GM12878 (cell line): Measurements from ENCODE around the gene IPO5. TPM values are rescaled to one million over a fixed set of nuclear protein-coding genes. Genes with fewer than 3 reads are reported as not detected.

Source experiments
- ATAC-seq: fragments of 200-7000 bp; cut with Tn5 transposase; 3 replicates; pipeline ENCODE4 v1.9.1; 2020; ENCODE audit warnings: mild to moderate bottlenecking, moderate library complexity
- BruUV-seq: library from RNA; stranded (reverse); fragments of 400-500 nt; replicated peaks from 2 replicates; lab custom pipeline; 2021; lab: Mats Ljungman, UMichigan
- CTCF ChIA-PET: fragments of 300-600 bp; sonication (Branson Sonifier 250); formaldehyde crosslinking; extraction: SDS; loops from one replicate; lab custom pipeline; 2021; ENCODE audit warnings: inconsistent platforms; lab: Yijun Ruan, JAX
- POLR2A ChIA-PET: fragments of 350-600 bp; formaldehyde crosslinking; extraction: SDS; loops from one replicate; lab custom pipeline; 2021; ENCODE audit warnings: inconsistent platforms; lab: Charles Lee
- RAD21 ChIA-PET: fragments of 300-600 bp; sonication (Branson Sonifier 250); formaldehyde crosslinking; loops from one replicate; lab custom pipeline; 2023; ENCODE audit warnings: antibody characterized with exemption; ENCODE audit not compliant: unreplicated experiment; lab: Charles Lee
- SMC1A ChIA-PET: fragments of 300-600 bp; sonication (Branson Sonifier 250); formaldehyde crosslinking; loops from one replicate; lab custom pipeline; 2023; ENCODE audit not compliant: unreplicated experiment, uncharacterized antibody; lab: Charles Lee
- DNase-seq: peaks from one replicate; pipeline ENCODE4 v3.0.0-alpha.2; 2011; ENCODE audit warnings: low read depth, low spot score
- FAIRE-seq: peaks from 3 replicates; lab custom pipeline; 2011; peaks lifted over from hg19 to GRCh38; lab: Jason Lieb, UNC
- H2AFZ ChIP-seq: 2 replicates; pipeline ENCODE4 v1.6.0; 2011; ENCODE audit warnings: low read depth, low read length, control low read depth; ENCODE audit not compliant: control insufficient read depth
- H3K27ac ChIP-seq: 2 replicates; pipeline ENCODE4 v1.5.1; 2011; ENCODE audit warnings: control low read depth; ENCODE audit not compliant: control insufficient read depth, insufficient read depth
- H3K27me3 ChIP-seq, 2 experiments: replicated peaks in 1 of 2; 2 replicates each; pipeline versions ENCODE4 v1.6.0 to v1.6.1; 2011; ENCODE audit warnings: low read length in 1 of 2; ENCODE audit not compliant: control insufficient read depth in 2 of 2, insufficient read depth in 2 of 2
- H3K36me3 ChIP-seq, 2 experiments: 2 replicates each; pipeline ENCODE4 v1.5.1; 2011; ENCODE audit warnings: low read length in 1 of 2; ENCODE audit not compliant: control insufficient read depth in 2 of 2, insufficient read depth in 2 of 2
- H3K4me1 ChIP-seq: 2 replicates; pipeline ENCODE4 v1.6.1; 2011; ENCODE audit warnings: mild to moderate bottlenecking, low read length, moderate library complexity, mixed read lengths; ENCODE audit not compliant: control insufficient read depth, insufficient read depth
- H3K4me2 ChIP-seq: 2 replicates; pipeline ENCODE4 v1.6.0; 2011; ENCODE audit warnings: control low read depth; ENCODE audit not compliant: control insufficient read depth, insufficient read depth
- H3K4me3 ChIP-seq: fragments of 200-600 bp; sonication (generic); 2 replicates; pipeline ENCODE4 v1.5.1; 2016
- H3K79me2 ChIP-seq: 2 replicates; pipeline ENCODE4 v1.6.0; 2011; ENCODE audit warnings: low read length; ENCODE audit not compliant: control insufficient read depth, insufficient read depth
- H3K9ac ChIP-seq: 2 replicates; pipeline ENCODE4 v1.8.0; 2011; ENCODE audit warnings: low read length, control low read depth, mixed read lengths; ENCODE audit not compliant: control insufficient read depth, insufficient read depth
- H3K9me3 ChIP-seq: replicated peaks from 3 replicates; pipeline ENCODE4 v1.5.1; 2011; ENCODE audit warnings: mild to moderate bottlenecking, low read length; ENCODE audit not compliant: control insufficient read depth, insufficient read depth
- H4K20me1 ChIP-seq: 2 replicates; pipeline ENCODE4 v1.6.0; 2011; ENCODE audit not compliant: control insufficient read depth, insufficient read depth
- CHD1 ChIP-seq: IDR thresholded peaks from 2 replicates; pipeline ENCODE4 v1.6.1; 2012; ENCODE audit warnings: low read depth, low read length, improper control_type of control experiment
- CREB1 ChIP-seq: IDR thresholded peaks from 2 replicates; pipeline ENCODE4 v1.6.1; 2012; ENCODE audit warnings: low read depth, mild to moderate bottlenecking, inconsistent platforms
- DPF2 ChIP-seq: fragments of 450-650 bp; IDR thresholded peaks from 2 replicates; pipeline ENCODE4 v1.6.1; 2017; ENCODE audit warnings: mild to moderate bottlenecking
- EED ChIP-seq: sonication (generic); IDR thresholded peaks from 2 replicates; pipeline ENCODE4 v1.6.1; 2016; ENCODE audit warnings: antibody characterized with exemption, low read depth
- FOXM1 ChIP-seq: IDR thresholded peaks from 2 replicates; pipeline ENCODE4 v1.6.1; 2012; ENCODE audit warnings: low read depth, mild to moderate bottlenecking, inconsistent platforms, low read length, moderate library complexity
- KLF5 ChIP-seq: fragments of 450-650 bp; IDR thresholded peaks from 2 replicates; pipeline ENCODE4 v1.6.1; 2014; ENCODE audit warnings: mild to moderate bottlenecking; ENCODE audit not compliant: partially characterized antibody
- NR2C1 ChIP-seq: fragments of 450-650 bp; IDR thresholded peaks from 2 replicates; pipeline ENCODE4 v1.6.1; 2017; ENCODE audit warnings: antibody characterized with exemption, mild to moderate bottlenecking, moderate library complexity
- POLR2A ChIP-seq: IDR thresholded peaks from 2 replicates; pipeline ENCODE4 v1.6.1; 2011; ENCODE audit warnings: low read depth, mild to moderate bottlenecking, low read length
- RCOR1 ChIP-seq: conservative IDR thresholded peaks from 2 replicates; pipeline ENCODE4 v1.6.1; 2012; ENCODE audit warnings: low read depth, low read length, improper control_type of control experiment
- SREBF2 ChIP-seq: IDR thresholded peaks from 2 replicates; pipeline ENCODE4 v1.6.1; 2012; ENCODE audit warnings: mild to moderate bottlenecking, low read length
- SUZ12 ChIP-seq: fragments of 200-600 bp; sonication (generic); IDR thresholded peaks from one replicate; pipeline ENCODE4 v1.6.1; 2018; ENCODE audit warnings: antibody characterized with exemption, mild to moderate bottlenecking; ENCODE audit not compliant: unreplicated experiment
- YBX1 ChIP-seq: fragments of 450-650 bp; IDR thresholded peaks from 2 replicates; pipeline ENCODE4 v1.6.1; 2016; ENCODE audit warnings: antibody characterized with exemption
- WGBS: methylation state at CpG from one replicate; pipeline ENCODE4 v1.1.6; 2016; ENCODE audit warnings: low lambda C conversion rate; ENCODE audit not compliant: insufficient replicate concordance, insufficient coverage; ENCODE audit errors: missing lambda C conversion rate; 5-methylcytosine and 5-hydroxymethylcytosine counted together
- in situ Hi-C: fragments of 300-500 bp; cut with MboI; formaldehyde crosslinking; loops from 9 replicates; pipeline ENCODE4 v1.14.3; 2018; ENCODE audit warnings: mixed read lengths
- intact Hi-C: fragments of 100-400 bp; cut with micrococcal nuclease; formaldehyde crosslinking; loops from one replicate; pipeline ENCODE4 v1.14.2; 2022; ENCODE audit not compliant: unreplicated experiment
- polyA plus RNA-seq, 11 experiments: library from polyadenylated mRNA; depleted of rRNA in 4 of 11; unstranded in 6 of 11; stranded (reverse) in 5 of 11; fragments of >200 nt; fragmentation: Nextera tagmentation in 4 of 11; fragmentation: Illumina TruSeq in 1 of 11; extraction: Ambion mirVana in 4 of 11; extraction: Trizol in 1 of 11; gene quantifications; 1 replicate in 1 of 11; 2 replicates in 10 of 11; pipeline versions ENCODE4 v1.2.1 to v1.2.3, GENCODE V29; 2011 to 2016; ENCODE audit warnings: inconsistent platforms in 2 of 11, missing spikeins in 2 of 11, low read depth in 1 of 11
- total RNA-seq, 4 experiments: library from RNA; depleted of rRNA in 3 of 4; stranded (reverse); fragments of >200 nt in 3 of 4; fragmentation: Illumina TruSeq in 1 of 4; extraction: Trizol in 1 of 4; gene quantifications; 2 replicates each; pipeline versions ENCODE4 v1.2.1 to v1.2.3, GENCODE V29; 2013 to 2021
- TF ChIP-seq, protein P1 (sequence below): IDR thresholded peaks from 2 replicates; pipeline ENCODE4 v1.6.1; 2012; ENCODE audit warnings: mild to moderate bottlenecking, low read depth, low read length
- TF ChIP-seq, protein P2 (sequence below): IDR thresholded peaks from 2 replicates; pipeline ENCODE4 v1.6.1; 2011; ENCODE audit warnings: mild to moderate bottlenecking, low read depth, low read length, moderate library complexity; ENCODE audit not compliant: insufficient replicate concordance
- TF ChIP-seq, protein P3 (sequence below): fragments of 450-650 bp; IDR thresholded peaks from 2 replicates; pipeline ENCODE4 v1.6.1; 2017; ENCODE audit warnings: mild to moderate bottlenecking, moderate library complexity
- TF ChIP-seq, protein P4 (sequence below): fragments of 150-350 bp; IDR thresholded peaks from 2 replicates; pipeline ENCODE4 v1.6.1; 2014; ENCODE audit warnings: mild to moderate bottlenecking, low read depth, low read length

IPO5 gene
- total and polyA plus RNA-seq, 10 of the 15 experiments (the other 5 are each of a cell fraction or from before 2014, with no cell fraction given): 45.7 to 196 (median 134) TPM

DNA sequence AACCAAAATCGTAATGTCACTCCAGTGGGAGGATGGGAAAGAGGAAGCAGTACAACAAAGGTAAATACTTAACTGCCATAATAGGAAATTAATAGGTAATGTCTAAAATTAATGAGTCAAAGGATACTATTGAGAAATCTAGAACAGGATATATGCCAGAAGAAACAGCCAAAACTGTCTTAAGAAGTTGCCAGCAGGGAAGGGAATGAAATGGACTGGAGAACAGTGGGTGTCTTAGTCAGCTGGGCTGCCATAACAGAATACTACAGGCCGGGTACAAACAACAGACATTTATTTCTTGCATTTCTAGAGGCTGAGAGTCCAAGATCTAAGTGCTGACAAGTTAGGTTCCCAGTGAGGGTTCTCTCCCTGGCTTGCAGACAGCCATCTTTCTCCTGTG lies 40.3 kb upstream of the IPO5 start:
- no peaks in the 10 kb centered on the region; the same call in 2 of the 3 replicates for H3K9me3 ChIP-seq
- ChIA-PET POLR2A (no interaction called here), SMC1A (no interaction called here), RAD21 (interaction anchor here (0.6 kb wide), 1 partner anchor 42 kb away, joined by 3 read pairs; no protein-coding TSS in a partner anchor), CTCF (interaction anchor here (0.6 to 3.4 kb wide), 2 partner anchors 37 to 57 kb away, joined by 3 to 24 read pairs; no protein-coding TSS in a partner anchor)
- H3K9ac ChIP-seq: no peak overlapping the region
- no peak overlapping the region for H3K4me3 ChIP-seq
- H3K27ac ChIP-seq: no peak overlapping the region
- FAIRE-seq: no peak
- no peaks in the 10 kb centered on the region for H3K79me2 ChIP-seq
- BruUV-seq: no TSS peak
- WGBS: 0% methylated on average over 2 of the region's 2 CpGs
- H4K20me1 ChIP-seq: no peaks in the 10 kb centered on the region
- H3K4me2 ChIP-seq: no peak overlapping the region
- no peaks in the 10 kb centered on the region for H3K36me3 ChIP-seq
- no peak for ATAC-seq
- TF ChIP-seq RCOR1: no peak
- TF ChIP-seq SREBF2: no peak
- TF ChIP-seq, protein P1, sequence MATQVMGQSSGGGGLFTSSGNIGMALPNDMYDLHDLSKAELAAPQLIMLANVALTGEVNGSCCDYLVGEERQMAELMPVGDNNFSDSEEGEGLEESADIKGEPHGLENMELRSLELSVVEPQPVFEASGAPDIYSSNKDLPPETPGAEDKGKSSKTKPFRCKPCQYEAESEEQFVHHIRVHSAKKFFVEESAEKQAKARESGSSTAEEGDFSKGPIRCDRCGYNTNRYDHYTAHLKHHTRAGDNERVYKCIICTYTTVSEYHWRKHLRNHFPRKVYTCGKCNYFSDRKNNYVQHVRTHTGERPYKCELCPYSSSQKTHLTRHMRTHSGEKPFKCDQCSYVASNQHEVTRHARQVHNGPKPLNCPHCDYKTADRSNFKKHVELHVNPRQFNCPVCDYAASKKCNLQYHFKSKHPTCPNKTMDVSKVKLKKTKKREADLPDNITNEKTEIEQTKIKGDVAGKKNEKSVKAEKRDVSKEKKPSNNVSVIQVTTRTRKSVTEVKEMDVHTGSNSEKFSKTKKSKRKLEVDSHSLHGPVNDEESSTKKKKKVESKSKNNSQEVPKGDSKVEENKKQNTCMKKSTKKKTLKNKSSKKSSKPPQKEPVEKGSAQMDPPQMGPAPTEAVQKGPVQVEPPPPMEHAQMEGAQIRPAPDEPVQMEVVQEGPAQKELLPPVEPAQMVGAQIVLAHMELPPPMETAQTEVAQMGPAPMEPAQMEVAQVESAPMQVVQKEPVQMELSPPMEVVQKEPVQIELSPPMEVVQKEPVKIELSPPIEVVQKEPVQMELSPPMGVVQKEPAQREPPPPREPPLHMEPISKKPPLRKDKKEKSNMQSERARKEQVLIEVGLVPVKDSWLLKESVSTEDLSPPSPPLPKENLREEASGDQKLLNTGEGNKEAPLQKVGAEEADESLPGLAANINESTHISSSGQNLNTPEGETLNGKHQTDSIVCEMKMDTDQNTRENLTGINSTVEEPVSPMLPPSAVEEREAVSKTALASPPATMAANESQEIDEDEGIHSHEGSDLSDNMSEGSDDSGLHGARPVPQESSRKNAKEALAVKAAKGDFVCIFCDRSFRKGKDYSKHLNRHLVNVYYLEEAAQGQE: no peak
- TF ChIP-seq SUZ12: no peak
- TF ChIP-seq NR2C1: no peak
- TF ChIP-seq EED: no peak
- TF ChIP-seq POLR2A: no peak
- TF ChIP-seq CHD1: no peak
- TF ChIP-seq KLF5: no peak
- no peak for TF ChIP-seq DPF2
- TF ChIP-seq, protein P2, sequence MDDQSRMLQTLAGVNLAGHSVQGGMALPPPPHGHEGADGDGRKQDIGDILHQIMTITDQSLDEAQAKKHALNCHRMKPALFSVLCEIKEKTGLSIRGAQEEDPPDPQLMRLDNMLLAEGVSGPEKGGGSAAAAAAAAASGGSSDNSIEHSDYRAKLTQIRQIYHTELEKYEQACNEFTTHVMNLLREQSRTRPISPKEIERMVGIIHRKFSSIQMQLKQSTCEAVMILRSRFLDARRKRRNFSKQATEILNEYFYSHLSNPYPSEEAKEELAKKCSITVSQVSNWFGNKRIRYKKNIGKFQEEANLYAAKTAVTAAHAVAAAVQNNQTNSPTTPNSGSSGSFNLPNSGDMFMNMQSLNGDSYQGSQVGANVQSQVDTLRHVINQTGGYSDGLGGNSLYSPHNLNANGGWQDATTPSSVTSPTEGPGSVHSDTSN: no peak
- no peak for TF ChIP-seq CREB1
- TF ChIP-seq FOXM1: no peak
- TF ChIP-seq, protein P3, sequence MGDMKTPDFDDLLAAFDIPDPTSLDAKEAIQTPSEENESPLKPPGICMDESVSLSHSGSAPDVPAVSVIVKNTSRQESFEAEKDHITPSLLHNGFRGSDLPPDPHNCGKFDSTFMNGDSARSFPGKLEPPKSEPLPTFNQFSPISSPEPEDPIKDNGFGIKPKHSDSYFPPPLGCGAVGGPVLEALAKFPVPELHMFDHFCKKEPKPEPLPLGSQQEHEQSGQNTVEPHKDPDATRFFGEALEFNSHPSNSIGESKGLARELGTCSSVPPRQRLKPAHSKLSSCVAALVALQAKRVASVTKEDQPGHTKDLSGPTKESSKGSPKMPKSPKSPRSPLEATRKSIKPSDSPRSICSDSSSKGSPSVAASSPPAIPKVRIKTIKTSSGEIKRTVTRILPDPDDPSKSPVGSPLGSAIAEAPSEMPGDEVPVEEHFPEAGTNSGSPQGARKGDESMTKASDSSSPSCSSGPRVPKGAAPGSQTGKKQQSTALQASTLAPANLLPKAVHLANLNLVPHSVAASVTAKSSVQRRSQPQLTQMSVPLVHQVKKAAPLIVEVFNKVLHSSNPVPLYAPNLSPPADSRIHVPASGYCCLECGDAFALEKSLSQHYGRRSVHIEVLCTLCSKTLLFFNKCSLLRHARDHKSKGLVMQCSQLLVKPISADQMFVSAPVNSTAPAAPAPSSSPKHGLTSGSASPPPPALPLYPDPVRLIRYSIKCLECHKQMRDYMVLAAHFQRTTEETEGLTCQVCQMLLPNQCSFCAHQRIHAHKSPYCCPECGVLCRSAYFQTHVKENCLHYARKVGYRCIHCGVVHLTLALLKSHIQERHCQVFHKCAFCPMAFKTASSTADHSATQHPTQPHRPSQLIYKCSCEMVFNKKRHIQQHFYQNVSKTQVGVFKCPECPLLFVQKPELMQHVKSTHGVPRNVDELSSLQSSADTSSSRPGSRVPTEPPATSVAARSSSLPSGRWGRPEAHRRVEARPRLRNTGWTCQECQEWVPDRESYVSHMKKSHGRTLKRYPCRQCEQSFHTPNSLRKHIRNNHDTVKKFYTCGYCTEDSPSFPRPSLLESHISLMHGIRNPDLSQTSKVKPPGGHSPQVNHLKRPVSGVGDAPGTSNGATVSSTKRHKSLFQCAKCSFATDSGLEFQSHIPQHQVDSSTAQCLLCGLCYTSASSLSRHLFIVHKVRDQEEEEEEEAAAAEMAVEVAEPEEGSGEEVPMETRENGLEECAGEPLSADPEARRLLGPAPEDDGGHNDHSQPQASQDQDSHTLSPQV: no peak
- no peak for TF ChIP-seq YBX1
- TF ChIP-seq, protein P4, sequence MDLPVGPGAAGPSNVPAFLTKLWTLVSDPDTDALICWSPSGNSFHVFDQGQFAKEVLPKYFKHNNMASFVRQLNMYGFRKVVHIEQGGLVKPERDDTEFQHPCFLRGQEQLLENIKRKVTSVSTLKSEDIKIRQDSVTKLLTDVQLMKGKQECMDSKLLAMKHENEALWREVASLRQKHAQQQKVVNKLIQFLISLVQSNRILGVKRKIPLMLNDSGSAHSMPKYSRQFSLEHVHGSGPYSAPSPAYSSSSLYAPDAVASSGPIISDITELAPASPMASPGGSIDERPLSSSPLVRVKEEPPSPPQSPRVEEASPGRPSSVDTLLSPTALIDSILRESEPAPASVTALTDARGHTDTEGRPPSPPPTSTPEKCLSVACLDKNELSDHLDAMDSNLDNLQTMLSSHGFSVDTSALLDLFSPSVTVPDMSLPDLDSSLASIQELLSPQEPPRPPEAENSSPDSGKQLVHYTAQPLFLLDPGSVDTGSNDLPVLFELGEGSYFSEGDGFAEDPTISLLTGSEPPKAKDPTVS: no peak
- no peaks in the 10 kb centered on the region for H3K4me1 ChIP-seq
- DNase-seq: no peak
- H3K27me3 ChIP-seq: no peaks in the 10 kb centered on the region
- intact Hi-C loops: no loop called here
- no peak overlapping the region for H2AFZ ChIP-seq
- in situ Hi-C loops: no loop called here
